Endothelial cell of umbilical vein (primary cell): ENCODE measurements around the gene CHD6. TPM values are rescaled to one million over a fixed set of nuclear protein-coding genes. Genes with fewer than 3 reads are reported as not detected.

Experiments used
- BruUV-seq: library from RNA; stranded (reverse); fragments of 400-500 nt; replicated peaks from 2 replicates; lab custom pipeline; 2021; lab: Mats Ljungman, UMichigan
- CTCF ChIA-PET: fragments of 300-600, 350-600 bp; sonication (Branson Sonifier 250); formaldehyde crosslinking; loops from one replicate; lab custom pipeline; 2021; ENCODE audit warnings: antibody characterized with exemption, inconsistent platforms; lab: Charles Lee
- POLR2A ChIA-PET: fragments of 300-600, 350-600 bp; sonication (Branson Sonifier 250); formaldehyde crosslinking; loops from one replicate; lab custom pipeline; 2021; ENCODE audit warnings: antibody characterized with exemption, inconsistent platforms; lab: Charles Lee
- DNase-seq: peaks from one replicate; pipeline ENCODE4 v3.0.0-alpha.2; 2011; ENCODE audit warnings: low read depth, low spot score
- FAIRE-seq: peaks from 2 replicates; lab custom pipeline; 2011; peaks lifted over from hg19 to GRCh38; lab: Jason Lieb, UNC
- H2AFZ ChIP-seq: 2 replicates; pipeline ENCODE4 v1.6.0; 2012; ENCODE audit warnings: low read depth, low read length, control low read depth, inconsistent platforms
- H3K27ac ChIP-seq: 2 replicates; pipeline ENCODE4 v1.5.1; 2011; ENCODE audit warnings: low read depth, mild to moderate bottlenecking, control low read depth, low read length, moderate library complexity; ENCODE audit not compliant: insufficient read depth
- H3K27me3 ChIP-seq, 2 experiments: 2 replicates each; pipeline versions ENCODE4 v1.6.0 to v1.6.1; 2011; ENCODE audit warnings: low read length in 2 of 2, mixed read lengths in 1 of 2; ENCODE audit not compliant: control insufficient read depth in 2 of 2, insufficient read depth in 2 of 2
- H3K36me3 ChIP-seq, 2 experiments: 2 replicates in 1 of 2; 3 replicates in 1 of 2; pipeline ENCODE4 v1.5.1; 2011; ENCODE audit warnings: low read length in 2 of 2, mild to moderate bottlenecking in 1 of 2, moderate library complexity in 1 of 2; ENCODE audit not compliant: control insufficient read depth in 2 of 2, insufficient read depth in 2 of 2; ENCODE audit errors: extremely low read depth in 1 of 2
- H3K4me1 ChIP-seq: 3 replicates; pipeline ENCODE4 v1.5.1; 2011; ENCODE audit warnings: mild to moderate bottlenecking, low read length; ENCODE audit not compliant: control insufficient read depth, insufficient read depth; ENCODE audit errors: extremely low read depth
- H3K4me2 ChIP-seq: 2 replicates; pipeline ENCODE4 v1.6.1; 2011; ENCODE audit warnings: low read length, control low read depth, mixed read lengths; ENCODE audit not compliant: insufficient read depth
- H3K4me3 ChIP-seq, 3 experiments: fragments of 200-600 bp in 1 of 3; sonication (generic), shearing (Covaris generic) in 1 of 3; replicated peaks in 1 of 3; 2 replicates each; pipeline ENCODE4 v1.5.1; 2011 to 2016; ENCODE audit warnings: control low read depth in 3 of 3, low read length in 3 of 3, mild to moderate bottlenecking in 2 of 3, inconsistent platforms in 1 of 3, low read depth in 1 of 3, moderate library complexity in 1 of 3; ENCODE audit not compliant: insufficient read depth in 1 of 3
- H3K79me2 ChIP-seq: 2 replicates; pipeline ENCODE4 v1.6.0; 2012; ENCODE audit warnings: low read length, inconsistent platforms; ENCODE audit not compliant: control insufficient read depth, insufficient read depth
- H3K9ac ChIP-seq: replicated peaks from 2 replicates; pipeline ENCODE3; 2011; ENCODE audit warnings: low read length, control low read depth; ENCODE audit not compliant: insufficient read depth; ENCODE audit errors: extremely low read depth
- H3K9me1 ChIP-seq: replicated peaks from 3 replicates; pipeline ENCODE4 v1.6.0; 2011; ENCODE audit warnings: mild to moderate bottlenecking, low read length; ENCODE audit not compliant: control insufficient read depth, insufficient read depth; ENCODE audit errors: extremely low read depth
- H3K9me3 ChIP-seq: replicated peaks from 2 replicates; pipeline ENCODE4 v1.5.1; 2012; ENCODE audit warnings: low read length, inconsistent platforms; ENCODE audit not compliant: control insufficient read depth, insufficient read depth
- H4K20me1 ChIP-seq: replicated peaks from 2 replicates; pipeline ENCODE3; 2011; ENCODE audit warnings: mild to moderate bottlenecking, low read length; ENCODE audit not compliant: control insufficient read depth, insufficient read depth; ENCODE audit errors: extremely low read depth
- GATA2 ChIP-seq: IDR thresholded peaks from 2 replicates; pipeline ENCODE4 v1.7.0; 2011; ENCODE audit warnings: low read depth, mild to moderate bottlenecking, moderate library complexity, mixed read lengths, low read length; ENCODE audit not compliant: insufficient read length, insufficient read depth
- POLR2AphosphoS5 ChIP-seq: IDR thresholded peaks from 2 replicates; pipeline ENCODE4 v1.6.1; 2012; ENCODE audit warnings: low read depth, mild to moderate bottlenecking, control low read depth, low read length, moderate library complexity; ENCODE audit not compliant: insufficient read depth
- dilution Hi-C: fragments of 300-500 bp; cut with MboI; formaldehyde crosslinking; loops from one replicate; pipeline ENCODE4 v1.15.0; 2019; ENCODE audit warnings: low sequenced_read_pairs; ENCODE audit not compliant: extremely low pct_ligation_motif_present
- intact Hi-C: fragments of 100-400 bp; cut with micrococcal nuclease; formaldehyde crosslinking; loops from one replicate; pipeline ENCODE4 v1.10.0; 2022
- polyA plus RNA-seq, 4 experiments: library from polyadenylated mRNA; depleted of rRNA in 3 of 4; stranded (reverse) in 3 of 4; unstranded in 1 of 4; fragments of >200 nt; gene quantifications; 2 replicates each; pipeline versions ENCODE4 v1.2.1 to v1.2.3, GENCODE V29; 2011 to 2012; ENCODE audit warnings: missing spikeins in 1 of 4
- total RNA-seq: library from RNA; stranded (reverse); gene quantifications from 2 replicates; pipeline ENCODE4 v1.2.3, GENCODE V29; 2021

Gene CHD6
- total and polyA plus RNA-seq, 2 donors (not counting 3 experiments of a cell fraction or from before 2014, with no cell fraction given) = 7.2 to 33.7 TPM

GRCh38 chr20:41533537-41534136 lies 84.5 kb downstream of the CHD6 start:
- DNase-seq = no peak
- Histone ChIP-seq H3K4me1 (no peaks in the 10 kb centered on the region), H3K27me3 (no peaks in the 10 kb centered on the region), H3K4me2 (no peak overlapping the region), H4K20me1 (no peaks in the 10 kb centered on the region), H3K9ac (no peak overlapping the region), H3K36me3 (peaks cover 0 to 7% of the 10 kb centered on the region in 2 experiments), H3K9me3 (no peaks in the 10 kb centered on the region), H3K4me3 (no peak overlapping the region), H3K9me1 (no peaks in the 10 kb centered on the region), H3K79me2 (no peaks in the 10 kb centered on the region), H3K27ac (no peak overlapping the region), H2AFZ (no peak overlapping the region)
- TF ChIP-seq POLR2AphosphoS5 = no peak
- TF ChIP-seq GATA2 = no peak
- no peak for FAIRE-seq
- POLR2A ChIA-PET = no interaction called here
- intact Hi-C loops = no loop called here
- CTCF ChIA-PET = interaction anchor here (0.8 kb wide), 1 partner anchor 8 kb away, joined by 3 read pairs; no protein-coding TSS in a partner anchor
- no TSS peak for BruUV-seq
- dilution Hi-C loops = no loop called here

- dilution Hi-C loops = no loop called here
Observed at GRCh38 chr20:41532935-41533334, 85.2 kb downstream of the CHD6 start.

More at GRCh38 chr20:41532935-41533334, 85.2 kb downstream of the CHD6 start:
- H3K9me1 ChIP-seq = no peaks in the 10 kb centered on the region
- TF ChIP-seq GATA2 = no peak
- H2AFZ ChIP-seq = no peak overlapping the region
- no peak overlapping the region for H3K4me2 ChIP-seq
- ChIA-PET CTCF (no interaction called here), POLR2A (no interaction called here)
- H4K20me1 ChIP-seq = no peaks in the 10 kb centered on the region
- no peak for FAIRE-seq
- H3K9ac ChIP-seq = no peak overlapping the region
- peaks cover 0 to 7% of the 10 kb centered on the region in 2 experiments for H3K36me3 ChIP-seq
- H3K27me3 ChIP-seq = no peaks in the 10 kb centered on the region
- no peak overlapping the region for H3K27ac ChIP-seq
- H3K9me3 ChIP-seq = no peaks in the 10 kb centered on the region
- H3K79me2 ChIP-seq = no peaks in the 10 kb centered on the region
- H3K4me1 ChIP-seq = no peaks in the 10 kb centered on the region
- intact Hi-C loops = no loop called here
- no peak overlapping the region for H3K4me3 ChIP-seq
- no peak for DNase-seq
- no TSS peak for BruUV-seq
